Measurements from ENCODE around the gene SEC61A1.

The SEC61A1 gene

GRCh38 chr3:128060473-128061381 lies 8.5 kb downstream of the SEC61A1 start:
- no peak for DNase-seq (ENCODE audit: low spot score)

- no peak for DNase-seq (ENCODE audit: low spot score)
Measured at GRCh38 chr3:128062033-128062745, 10.0 kb downstream of the SEC61A1 start.

GRCh38 chr3:128063865-128064264 lies 11.6 kb downstream of the SEC61A1 start:
- DNase-seq (ENCODE audit: low spot score) = no peak

GRCh38 chr3:128064962-128065361 lies 12.7 kb downstream of the SEC61A1 start:
- no peak for DNase-seq (ENCODE audit: low spot score)

GRCh38 chr3:128066114-128066513 lies 13.9 kb downstream of the SEC61A1 start:
- DNase-seq (ENCODE audit: low spot score) = no peak

- DNase-seq (ENCODE audit: low spot score) = no peak
Measured at GRCh38 chr3:128066676-128067075, 14.4 kb downstream of the SEC61A1 start.

- DNase-seq (ENCODE audit: low spot score) = no peak
Measured at GRCh38 chr3:128067489-128067888, 15.3 kb downstream of the SEC61A1 start.

- no peak for DNase-seq (ENCODE audit: low spot score)
Measured at GRCh38 chr3:128068156-128068620, 16.0 kb downstream of the SEC61A1 start.

GRCh38 chr3:128069271-128069670 lies 17.0 kb downstream of the SEC61A1 start:
- no peak for DNase-seq (ENCODE audit: low spot score)

GRCh38 chr3:128070898-128071591 lies 18.8 kb downstream of the SEC61A1 start:
- no peak for DNase-seq (ENCODE audit: low spot score)

- no peak for DNase-seq (ENCODE audit: low spot score)
Measured at GRCh38 chr3:128071771-128072453, 19.7 kb downstream of the SEC61A1 start.

- no peak for DNase-seq (ENCODE audit: low spot score)
Measured at GRCh38 chr3:128072454-128073184, 20.4 kb downstream of the SEC61A1 start.

- DNase-seq (ENCODE audit: low spot score) = no peak
Measured at GRCh38 chr3:128073185-128073725, 21.0 kb downstream of the SEC61A1 start.

GRCh38 chr3:128073807-128074206 lies 21.6 kb downstream of the SEC61A1 start:
- no peak for DNase-seq (ENCODE audit: low spot score)

- no peak for DNase-seq (ENCODE audit: low spot score)
Measured at GRCh38 chr3:128074851-128075521, 22.7 kb downstream of the SEC61A1 start.

GRCh38 chr3:128075522-128076482 lies 23.6 kb downstream of the SEC61A1 start:
- peak; percentile 90 for DNase-seq (ENCODE audit: low spot score)

GRCh38 chr3:128076483-128077201 lies 24.4 kb downstream of the SEC61A1 start:
- DNase-seq (ENCODE audit: low spot score) = peak; percentile 76

GRCh38 chr3:128077202-128077624 lies 25.0 kb downstream of the SEC61A1 start:
- no peak for DNase-seq (ENCODE audit: low spot score)

Measured in Ammon's horn (tissue), 1 donor.